Ascending aorta (tissue), 2 donors: ENCODE measurements around the gene RCAN2. TPM values are rescaled to one million over a fixed set of nuclear protein-coding genes. Genes with fewer than 3 reads are reported as not detected.

Source experiments
- DNase-seq, 2 donors: peaks; one replicate each; pipeline ENCODE4 v3.0.0-alpha.2; 2019; ENCODE audit warnings: low spot score in 2 of 2
- H3K27ac ChIP-seq, 2 donors: fragments of 200-600 bp; sonication (generic); one replicate each; pipeline ENCODE4 v1.5.1; 2016 to 2017; ENCODE audit warnings: mild to moderate bottlenecking in 1 of 2
- H3K27me3 ChIP-seq: fragments of 200-600 bp; sonication (generic); one replicate; pipeline ENCODE4 v1.5.1; 2017
- H3K36me3 ChIP-seq, 2 donors: fragments of 200-600 bp; sonication (generic); one replicate each; pipeline ENCODE4 v1.5.1; 2016
- H3K4me1 ChIP-seq, 2 donors: fragments of 200-600 bp; sonication (generic); one replicate each; pipeline ENCODE4 v1.5.1; 2016 to 2017; ENCODE audit warnings: mild to moderate bottlenecking in 1 of 2
- H3K4me3 ChIP-seq, 2 donors: fragments of 200-600 bp; sonication (generic); one replicate each; pipeline ENCODE4 v1.5.1; 2016 to 2017; ENCODE audit warnings: mild to moderate bottlenecking in 1 of 2
- H3K9me3 ChIP-seq, 2 donors: fragments of 200-600 bp; sonication (generic); one replicate each; pipeline ENCODE4 v1.5.1; 2016
- CTCF ChIP-seq, 3 experiments: fragments of 200-600 bp in 2 of 3; fragments of 450-650 bp in 1 of 3; sonication (generic) in 2 of 3; IDR thresholded peaks; one replicate each; pipeline ENCODE4 v1.5.1; 2016 to 2019; ENCODE audit warnings: antibody characterized with exemption in 3 of 3, mild to moderate bottlenecking in 1 of 3, moderate library complexity in 1 of 3
- intact Hi-C: fragments of 100-400 bp; cut with DNase I; formaldehyde crosslinking; loops from one replicate; pipeline ENCODE4 v1.15.1; 2023
- total RNA-seq: library from RNA; depleted of rRNA; stranded (reverse); fragments of >200 nt; gene quantifications from one replicate; pipeline ENCODE4 v1.1.0, GENCODE V29; 2016

RCAN2 gene
- total RNA-seq, 1 donor from 2014 or later: 83.4 TPM

DNA sequence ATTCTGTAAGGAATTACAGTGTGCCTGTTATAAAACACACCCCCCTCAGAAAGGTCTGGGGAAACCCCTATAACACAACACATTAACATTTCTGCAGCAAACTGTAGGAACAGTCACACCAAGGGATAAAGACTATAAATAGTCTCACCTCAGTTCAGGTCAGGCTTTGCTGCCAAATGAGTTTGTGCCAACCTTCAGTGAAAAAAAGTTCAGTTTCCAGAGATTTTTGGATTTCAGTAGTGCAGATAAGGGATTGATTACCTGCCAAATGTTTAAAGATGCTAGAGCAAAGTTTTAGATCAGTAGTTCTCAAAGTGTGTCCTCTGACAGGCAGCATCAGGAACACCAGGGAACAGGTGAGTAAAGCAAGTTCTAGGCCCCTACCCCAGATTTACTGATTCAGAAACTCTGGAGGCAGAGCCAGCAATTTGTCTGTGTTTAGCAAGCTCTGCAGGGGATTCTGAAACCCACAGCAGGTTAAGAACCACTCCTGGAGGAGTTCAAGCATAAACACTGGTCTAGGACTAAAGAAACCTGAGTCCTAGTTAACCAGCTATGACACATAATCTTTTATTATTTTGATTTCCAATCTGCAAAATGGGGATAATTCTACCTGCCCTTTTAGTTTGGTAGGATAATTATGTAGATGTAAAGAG, 111.0 kb downstream of the RCAN2 start:
- Histone ChIP-seq H3K36me3 (no peaks in the 10 kb centered on the region), H3K9me3 (no peaks in the 10 kb centered on the region), H3K4me3 (no peak overlapping the region), H3K27ac (no peak overlapping the region), H3K4me1 (peaks cover 11 to 70% of the 10 kb centered on the region in 2 donors), H3K27me3 (no peaks in the 10 kb centered on the region)
- TF ChIP-seq CTCF (IDR thresholded peaks at IDR 0.05): no peak
- intact Hi-C loops: no loop called here
- no peak for DNase-seq

GRCh38 chr6:46378882-46379416, 112.3 kb downstream of the RCAN2 start:
- Histone ChIP-seq H3K36me3 (no peaks in the 10 kb centered on the region), H3K4me3 (no peak overlapping the region), H3K4me1 (peaks cover 11 to 67% of the 10 kb centered on the region in 2 donors), H3K27ac (no peak overlapping the region), H3K9me3 (no peaks in the 10 kb centered on the region), H3K27me3 (no peaks in the 10 kb centered on the region)
- TF ChIP-seq CTCF (IDR thresholded peaks at IDR 0.05): no peak
- no peak for DNase-seq
- intact Hi-C loops: loop anchor here (5.0 kb wide), 2 partner anchors 52 to 1002 kb away; partner anchors contain the start of gene SUPT3H

DNA sequence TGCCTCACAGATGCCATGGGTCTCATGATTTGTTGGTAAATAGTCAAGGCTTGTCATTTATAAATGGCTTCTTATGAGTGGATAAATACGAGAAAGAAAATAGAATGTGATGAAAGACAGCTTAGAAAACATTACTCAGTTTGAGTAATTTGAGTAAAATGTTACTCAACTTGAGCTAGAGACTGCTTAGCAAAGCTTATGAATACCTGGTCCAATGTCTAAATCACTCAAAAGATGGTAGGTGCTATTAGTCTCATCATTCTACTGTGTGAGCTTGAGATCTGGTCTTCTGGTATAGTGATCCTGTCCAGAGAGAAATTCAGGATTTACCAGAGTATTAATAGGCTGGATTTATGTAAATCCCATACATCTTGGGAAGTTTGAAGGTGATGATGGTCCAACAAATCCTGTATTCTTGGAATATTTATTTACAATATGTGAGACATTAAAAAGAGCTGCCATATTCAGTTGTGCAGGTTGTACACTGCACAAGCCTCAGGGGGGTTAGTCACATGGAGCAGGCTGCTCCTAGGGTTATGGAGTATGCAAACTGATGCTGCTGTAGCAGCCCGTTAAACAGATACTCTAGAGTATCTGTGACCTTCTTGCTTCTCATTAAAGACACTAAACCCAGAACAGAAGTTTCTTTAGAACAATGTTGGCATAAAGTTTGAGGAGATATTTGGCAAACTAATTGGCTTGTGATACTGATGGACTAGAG, 112.9 kb downstream of the RCAN2 start:
- Histone ChIP-seq H3K27me3 (no peaks in the 10 kb centered on the region), H3K9me3 (no peaks in the 10 kb centered on the region), H3K4me1 (peaks cover 11 to 63% of the 10 kb centered on the region in 2 donors), H3K36me3 (no peaks in the 10 kb centered on the region), H3K4me3 (no peak overlapping the region), H3K27ac (peak overlapping the region; percentile 63 to 67)
- TF ChIP-seq CTCF (IDR thresholded peaks at IDR 0.05): no peak
- intact Hi-C loops: loop anchor here (5.0 kb wide), 2 partner anchors 51 to 1001 kb away; partner anchors contain the start of gene SUPT3H
- DNase-seq: no peak

GRCh38 chr6:46377209-46377608, 114.0 kb downstream of the RCAN2 start:
- no peak for DNase-seq
- Histone ChIP-seq H3K27ac (peak overlapping the region; percentile 63 to 67), H3K27me3 (no peaks in the 10 kb centered on the region), H3K9me3 (no peaks in the 10 kb centered on the region), H3K36me3 (no peaks in the 10 kb centered on the region), H3K4me3 (peak overlapping the region in 1 of 2 donors; percentile 16), H3K4me1 (peaks cover 11 to 62% of the 10 kb centered on the region in 2 donors)
- intact Hi-C loops: loop anchor here (5.0 kb wide), 2 partner anchors 50 to 1000 kb away; partner anchors contain the start of gene SUPT3H
- no peak for TF ChIP-seq CTCF (IDR thresholded peaks at IDR 0.05)

DNA sequence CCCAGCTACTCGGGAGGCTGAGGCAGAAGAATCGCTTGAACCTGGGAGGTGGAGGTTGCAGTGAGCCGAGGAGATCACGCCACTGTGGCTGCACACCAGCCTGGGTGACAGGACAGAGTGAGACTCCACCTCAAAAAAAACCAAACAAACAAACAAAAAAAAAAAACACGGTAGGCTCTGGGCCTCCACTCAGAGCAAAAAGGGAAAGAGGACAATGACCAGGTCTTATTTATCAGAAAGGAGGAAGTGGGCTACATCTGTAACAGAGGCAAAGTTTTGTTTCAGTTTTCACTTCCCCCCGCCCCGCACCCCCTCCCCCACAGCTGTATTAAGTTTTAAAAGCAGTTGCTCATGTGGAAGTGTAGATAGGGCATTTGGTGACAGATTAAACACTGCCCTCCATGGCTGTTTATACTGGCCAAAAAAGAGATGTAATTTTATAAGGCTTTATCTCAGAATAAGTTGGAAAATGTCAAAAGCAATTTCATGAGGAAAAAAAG, 114.6 kb downstream of the RCAN2 start:
- Histone ChIP-seq H3K27ac (peak overlapping the region; percentile 63 to 67), H3K27me3 (no peaks in the 10 kb centered on the region), H3K36me3 (no peaks in the 10 kb centered on the region), H3K4me3 (peak overlapping the region in 1 of 2 donors; percentile 16), H3K4me1 (peaks cover 11 to 62% of the 10 kb centered on the region in 2 donors), H3K9me3 (no peaks in the 10 kb centered on the region)
- TF ChIP-seq CTCF (IDR thresholded peaks at IDR 0.05): no peak
- intact Hi-C loops: loop anchor here (5.0 kb wide), 2 partner anchors 49 to 999 kb away; partner anchors contain the start of gene SUPT3H
- no peak for DNase-seq
